HG02678 (cell line): Measurements from ENCODE around the gene F8.
"Not testable (repeated sequence)": the region's sequence is repeated elsewhere in the genome, so short reads cannot be mapped to it uniquely, and the experiment has no call there.

Experiments
- ATAC-seq: cut with Tn5 transposase; IDR thresholded peaks from one replicate; pipeline ENCODE4 v1.9.1; 2021; ENCODE audit warnings: mild to moderate bottlenecking, moderate library complexity; ENCODE audit not compliant: unreplicated experiment

The F8 gene

DNA sequence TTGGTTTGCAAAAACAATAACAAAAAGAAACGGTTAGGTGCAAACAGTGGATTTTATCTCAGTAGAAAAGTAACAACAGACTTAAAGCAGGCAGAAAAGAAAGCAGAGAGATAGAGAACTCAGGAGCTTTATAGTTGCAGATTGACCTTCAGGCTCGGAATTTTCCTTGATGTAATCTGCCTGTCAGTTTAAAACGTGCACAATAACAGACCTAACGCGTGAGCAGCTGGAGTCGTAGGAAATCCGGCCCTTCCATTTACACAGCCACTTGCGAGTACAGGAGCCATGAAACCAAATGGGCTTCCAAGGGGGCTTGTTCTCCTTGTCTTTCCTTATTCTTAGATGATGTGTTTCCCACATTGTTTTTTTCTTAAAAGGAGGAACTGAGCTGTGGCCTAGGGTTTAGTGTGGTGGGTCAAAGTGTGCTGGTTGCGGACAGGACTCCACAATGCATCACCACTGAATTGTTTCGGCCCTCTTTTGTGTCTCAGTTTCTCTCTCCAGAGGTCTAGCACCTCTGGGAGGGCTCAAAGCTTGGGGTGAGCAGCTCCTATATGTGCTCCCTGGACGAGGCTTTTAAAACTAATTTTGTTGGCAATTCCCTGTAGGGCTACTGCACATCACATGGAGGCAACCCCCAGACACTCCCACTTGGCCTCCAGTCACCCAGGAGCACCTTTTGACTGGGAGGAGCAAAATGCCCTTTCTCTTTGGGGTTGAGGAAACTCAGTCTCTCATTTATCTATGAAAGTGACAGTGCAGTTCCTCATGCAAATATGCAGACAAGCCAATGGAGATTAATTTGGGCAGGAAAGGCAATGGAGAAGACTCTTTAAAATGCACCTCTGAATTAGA, 203.4 kb downstream of the F8 start:
- no peak for ATAC-seq

GRCh38 chrX:154817048-154817618, 205.4 kb downstream of the F8 start:
- ATAC-seq = not testable (repeated sequence)

DNA sequence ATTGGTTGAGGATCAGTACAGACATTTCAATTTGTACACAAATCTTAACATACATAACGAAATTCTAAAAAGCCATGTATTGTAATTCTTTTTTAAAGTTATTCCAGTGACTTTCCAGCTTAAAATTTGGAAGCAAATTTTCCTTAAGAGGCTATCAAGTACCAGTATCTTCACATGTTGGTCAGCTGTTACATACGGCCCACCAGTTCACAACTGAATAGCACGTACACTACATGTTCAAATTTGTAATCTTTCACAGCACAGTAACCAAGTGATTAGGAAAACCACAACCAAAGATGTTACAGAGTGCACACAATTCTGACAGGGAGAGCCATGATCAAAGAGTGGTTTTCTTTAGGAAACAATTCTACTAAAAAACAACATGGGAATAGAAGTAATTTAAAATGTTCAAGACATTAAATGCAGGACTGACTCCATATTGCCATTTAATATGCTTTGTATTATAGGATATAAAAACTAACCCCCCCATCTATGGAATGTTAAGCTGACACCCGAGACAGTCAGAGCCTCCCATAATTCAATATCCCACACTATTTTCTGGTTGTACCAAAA, 206.1 kb downstream of the F8 start:
- not testable (repeated sequence) for ATAC-seq

- no peak for ATAC-seq
Observed at GRCh38 chrX:154815274-154815818, 207.2 kb downstream of the F8 start.

GRCh38 chrX:154813801-154814200, 208.7 kb downstream of the F8 start:
- ATAC-seq = no peak

GRCh38 chrX:154812341-154813101, 210.0 kb downstream of the F8 start:
- ATAC-seq = no peak

- no peak for ATAC-seq
Observed at GRCh38 chrX:154809939-154810665, 212.4 kb downstream of the F8 start.

- ATAC-seq = no peak
Observed at GRCh38 chrX:154806837-154807501, 215.6 kb downstream of the F8 start.

- no peak for ATAC-seq
Observed at GRCh38 chrX:154805696-154806091, 216.8 kb downstream of the F8 start.

- ATAC-seq = peak; percentile 93
Observed at GRCh38 chrX:154804957-154805695, 217.4 kb downstream of the F8 start, which contains the start of gene MPP1. Gene MPP1, minus strand, starts transcription at chrX:154805485. Its CDS starts 112 bp downstream, at chrX:154805373.

GRCh38 chrX:154804261-154804956, 218.1 kb downstream of the F8 start:
- no peak for ATAC-seq

- ATAC-seq = no peak
Observed at GRCh38 chrX:154802947-154803346, 219.6 kb downstream of the F8 start.

GRCh38 chrX:154800478-154801210, 221.9 kb downstream of the F8 start:
- no peak for ATAC-seq

DNA sequence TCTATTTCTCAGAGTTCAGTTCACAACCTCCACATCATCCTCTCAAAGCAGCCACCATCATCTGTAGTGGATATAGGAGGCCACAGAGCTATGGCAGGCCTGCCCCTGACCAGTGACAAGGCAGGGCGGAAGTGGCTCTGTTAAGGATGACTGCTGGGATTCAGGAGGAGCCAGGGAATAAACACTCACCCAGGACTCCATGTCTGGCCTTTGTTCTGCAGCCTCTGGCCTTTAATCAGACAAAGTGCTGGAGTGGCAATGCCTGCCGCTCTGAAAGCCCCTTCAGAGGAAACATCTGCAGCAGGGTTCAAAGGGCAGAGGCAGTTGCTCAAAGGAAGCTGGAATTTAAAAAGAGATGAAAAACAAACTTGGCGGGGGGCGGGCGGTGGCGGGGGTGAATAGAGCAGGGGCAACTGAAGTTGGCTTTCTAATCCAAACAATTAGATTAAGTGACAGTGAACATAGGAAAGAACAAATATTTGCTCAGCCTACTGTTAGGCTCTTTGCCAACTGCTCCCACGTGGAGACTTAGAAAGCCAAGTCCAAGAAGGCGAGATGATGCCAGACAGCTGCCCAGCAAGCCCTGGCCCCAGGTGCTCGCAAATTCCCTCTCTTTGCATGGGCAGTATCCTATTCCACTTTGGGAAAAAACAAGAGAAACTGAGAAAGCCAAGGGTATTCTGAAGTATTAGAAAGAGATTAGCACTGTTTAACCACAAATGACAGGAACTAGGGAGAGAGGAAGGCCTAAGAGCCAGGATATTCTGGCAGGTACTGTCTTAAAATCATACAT, 222.8 kb downstream of the F8 start:
- no peak for ATAC-seq

DNA sequence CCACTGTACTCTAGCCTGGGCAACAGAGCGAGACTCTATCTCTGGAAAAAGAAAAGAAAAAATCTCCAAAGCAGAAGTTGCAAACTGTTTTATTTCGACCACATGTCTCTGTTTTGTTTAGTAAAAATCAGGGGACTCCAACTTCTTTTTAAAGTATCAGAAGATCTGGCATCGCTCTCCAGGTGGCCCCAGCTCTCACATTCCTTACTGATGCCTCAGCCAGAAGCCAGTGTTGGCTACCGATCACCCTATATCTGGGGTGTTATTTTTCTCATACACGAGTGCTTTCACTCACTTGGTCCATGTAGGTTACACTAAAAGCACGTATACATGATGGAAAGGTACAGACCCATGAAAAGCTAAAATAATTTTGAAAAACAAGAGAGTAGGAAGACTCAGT, 225.5 kb downstream of the F8 start:
- no peak for ATAC-seq

GRCh38 chrX:154795016-154795415, 227.5 kb downstream of the F8 start:
- ATAC-seq = no peak
